Skeletal muscle cell (primary cell): ENCODE measurements around the gene KRTAP1-5.

Experiments used
- DNase-seq: peaks from one replicate; pipeline ENCODE4 v3.0.0-alpha.2; 2010; ENCODE audit warnings: low read depth
- H3K4me3 ChIP-seq: 2 replicates; pipeline ENCODE4 v1.5.1; 2011; ENCODE audit warnings: low read depth, mild to moderate bottlenecking, control low read depth, low read length, moderate library complexity

KRTAP1-5 gene

DNA sequence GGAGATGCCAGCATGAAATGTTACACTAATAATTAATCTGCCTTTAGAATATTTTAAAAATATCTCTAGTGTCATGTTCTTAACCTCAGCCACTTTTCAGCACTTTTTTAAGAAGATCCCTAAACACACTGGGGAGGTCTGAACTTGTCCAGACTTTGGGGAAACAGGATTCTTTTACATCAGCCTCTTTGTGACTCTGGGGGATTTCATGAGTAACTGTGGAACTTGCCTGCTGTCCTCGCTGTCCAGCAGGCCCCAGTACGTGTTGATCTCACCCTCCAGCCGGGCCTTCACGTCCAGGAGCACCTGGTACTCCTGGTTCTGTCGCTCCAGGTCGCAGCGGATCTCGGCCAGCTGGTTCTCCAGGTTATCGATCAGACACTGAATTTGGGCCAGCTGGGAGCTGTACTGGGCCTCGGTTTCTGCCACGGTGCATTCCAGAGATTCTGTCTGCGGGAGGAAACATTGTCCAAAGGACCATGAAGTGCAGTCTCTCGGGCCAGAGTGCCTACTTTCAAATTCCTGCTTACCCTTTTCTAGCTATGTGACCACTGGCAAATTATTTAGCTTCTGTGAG, 48.3 kb downstream of the KRTAP1-5 start:
- H3K4me3 ChIP-seq, result no peak overlapping the region
- DNase-seq, result no peak
